HG03159 (cell line): ENCODE results near the gene AMDHD1.

ENCODE experiments used
- ATAC-seq: cut with Tn5 transposase; IDR thresholded peaks from one replicate; pipeline ENCODE4 v1.9.1; 2021; ENCODE audit warnings: mild to moderate bottlenecking, moderate library complexity; ENCODE audit not compliant: unreplicated experiment

AMDHD1 gene

GRCh38 chr12:95943330-95943842 lies at the start of gene AMDHD1:
AMDHD1 (plus strand) TSS chr12:95943331; CDS start chr12:95943399, 68 bp downstream.
- peak; percentile 59 for ATAC-seq

DNA sequence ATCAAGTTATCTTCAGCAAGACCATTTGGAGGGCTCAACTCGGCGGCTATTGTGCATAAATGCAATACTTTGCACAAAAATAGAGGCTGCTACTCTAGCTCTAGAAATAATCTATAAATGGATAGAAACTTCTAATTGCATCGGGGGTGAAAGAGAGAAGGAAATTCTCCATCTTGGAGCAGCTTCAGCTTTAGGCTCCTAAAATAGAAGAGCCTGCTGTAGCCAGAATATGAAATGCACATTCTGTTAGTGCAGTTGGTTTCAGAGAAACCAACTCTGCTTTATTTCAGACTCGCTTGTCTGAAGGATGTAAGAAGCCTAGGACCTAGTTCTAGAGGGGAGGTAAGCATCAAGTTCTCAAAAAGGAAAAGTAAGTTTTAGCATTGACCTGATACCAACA lies 46.3 kb upstream of the AMDHD1 start:
- no peak for ATAC-seq

GRCh38 chr12:95898081-95898480 lies 45.0 kb upstream of the AMDHD1 start:
- ATAC-seq = no peak

GRCh38 chr12:95908573-95908972 lies 34.6 kb upstream of the AMDHD1 start:
- ATAC-seq = no peak

DNA sequence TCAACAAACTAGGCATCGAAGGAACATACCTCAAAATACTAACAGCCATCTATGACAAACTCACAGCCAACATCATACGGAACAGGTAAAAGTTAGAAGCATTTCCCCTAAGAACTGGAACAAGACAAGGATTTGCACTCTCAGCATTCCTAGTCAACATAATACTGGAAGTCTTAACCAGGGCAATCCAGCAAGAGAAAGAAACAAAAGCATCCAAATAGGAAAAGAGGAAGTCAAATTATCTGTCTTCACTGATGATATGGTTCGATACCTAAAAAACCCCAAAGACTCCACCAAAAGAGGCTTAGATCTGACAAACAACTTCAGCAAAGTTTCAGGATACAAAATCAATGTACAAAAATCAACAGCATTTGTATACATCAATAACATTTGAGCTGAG lies 33.3 kb upstream of the AMDHD1 start:
- ATAC-seq = no peak

GRCh38 chr12:95918194-95918993 lies 24.7 kb upstream of the AMDHD1 start:
- ATAC-seq = peak; percentile 93

DNA sequence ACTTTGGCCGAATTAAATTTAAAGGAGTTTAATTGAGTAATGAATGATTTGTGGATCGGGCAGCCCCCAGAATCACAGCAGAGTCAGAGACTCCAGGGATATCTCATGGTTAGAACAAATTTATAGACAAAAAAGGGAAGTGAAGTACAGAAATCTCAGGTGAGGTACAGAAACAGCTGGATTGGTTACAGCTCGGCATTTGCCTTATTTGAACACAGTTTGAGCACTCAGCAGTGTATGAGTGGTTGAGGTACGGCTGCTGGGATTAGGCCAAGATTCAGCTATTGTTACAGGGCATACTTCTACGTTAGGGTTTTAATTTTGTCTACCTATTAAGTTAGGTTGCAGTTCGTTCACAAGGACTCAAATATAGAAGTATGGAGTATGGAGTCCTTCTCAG lies 24.0 kb upstream of the AMDHD1 start:
- ATAC-seq = no peak

GRCh38 chr12:95922231-95922630 lies 20.9 kb upstream of the AMDHD1 start:
- no peak for ATAC-seq

DNA sequence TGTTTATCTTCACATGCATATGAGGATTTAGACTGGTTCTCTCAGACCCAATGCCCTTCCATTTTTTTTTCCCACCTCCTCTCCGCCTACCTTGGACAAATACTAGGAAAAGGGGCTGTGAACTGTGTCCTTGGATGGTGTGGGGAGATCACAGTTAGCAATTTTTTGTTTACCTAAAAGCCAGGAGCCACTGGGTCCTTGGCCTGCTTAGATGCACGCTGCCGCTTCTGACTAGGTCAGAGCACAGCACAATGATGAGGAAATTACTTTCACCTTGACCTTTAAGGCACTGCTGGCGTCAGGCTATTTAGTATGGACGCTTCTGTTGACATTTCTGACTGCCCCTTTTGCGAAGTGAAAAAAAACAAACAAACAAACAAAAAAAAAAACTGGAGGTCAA lies 2.6 kb upstream of the AMDHD1 start:
- ATAC-seq = no peak

DNA sequence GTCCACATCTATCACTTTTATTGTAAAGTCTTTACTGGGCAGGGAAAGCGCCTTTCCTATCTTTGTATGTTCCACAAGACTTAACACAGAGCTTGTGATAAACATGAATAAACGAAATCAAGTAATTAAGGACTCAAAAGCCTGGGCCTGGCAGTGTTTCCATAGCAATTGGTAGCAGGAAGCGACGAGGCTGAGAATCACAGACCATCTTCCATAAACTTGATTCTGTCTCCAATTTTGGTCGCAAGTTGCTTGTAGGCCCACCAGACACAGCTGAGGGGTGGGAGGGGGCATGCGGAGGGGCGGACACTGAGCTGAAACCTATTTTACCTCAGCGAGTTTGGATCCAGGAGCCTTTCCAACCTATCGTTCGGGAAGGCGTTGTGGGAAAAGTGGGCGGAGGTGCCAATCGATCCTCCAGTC lies 1.0 kb upstream of the AMDHD1 start:
- ATAC-seq = no peak

DNA sequence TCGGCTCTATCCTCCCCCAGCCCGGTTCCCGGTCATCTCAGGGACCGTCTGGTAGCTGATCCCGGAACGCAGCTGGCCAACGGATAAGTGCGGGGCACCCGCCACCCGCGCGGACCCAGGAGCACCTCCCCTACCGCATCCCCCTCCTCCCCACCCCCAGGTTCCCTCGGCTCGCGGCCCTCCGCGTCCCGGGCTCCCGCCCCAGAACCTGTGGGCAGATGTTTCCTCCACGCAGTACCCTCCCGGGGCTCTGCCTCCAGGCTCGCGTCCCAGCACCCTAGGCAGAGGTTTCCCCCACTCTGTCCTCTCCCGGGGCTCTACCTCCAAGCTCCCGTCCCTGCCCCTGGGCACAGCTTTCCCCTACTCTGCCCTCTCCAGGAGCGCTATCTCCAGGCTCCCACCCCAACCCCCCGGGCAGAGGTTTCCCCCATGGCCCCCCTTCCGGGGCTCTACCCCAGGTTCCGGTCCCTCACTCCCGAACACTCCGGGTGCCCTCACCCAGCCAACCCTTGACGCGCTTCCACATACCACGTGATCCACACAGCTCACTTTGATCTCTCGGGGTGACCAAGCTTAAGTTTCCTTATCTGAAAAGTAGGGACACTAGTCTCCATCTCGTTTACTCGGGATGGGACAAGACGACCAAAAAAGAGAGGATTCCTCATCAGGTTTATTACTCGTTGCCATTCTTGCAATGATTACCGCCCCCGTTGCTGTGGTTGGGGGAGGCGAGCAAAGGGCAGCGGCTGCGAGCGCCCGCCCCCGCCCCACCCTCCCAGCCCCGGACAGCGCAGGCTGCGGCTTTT lies 404 bp upstream of the AMDHD1 start, which contains the start of gene CCDC38:
Gene CCDC38 (minus strand): TSS at position 91 of the 806 bp plus-strand sequence. CDS start 6,105 bp downstream, outside the sequence.
- peak; percentile 98 for ATAC-seq

GRCh38 chr12:95944108-95944704 lies 1.1 kb downstream of the AMDHD1 start:
- no peak for ATAC-seq

- no peak for ATAC-seq
Observed at GRCh38 chr12:95949477-95950206, 6.5 kb downstream of the AMDHD1 start.

DNA sequence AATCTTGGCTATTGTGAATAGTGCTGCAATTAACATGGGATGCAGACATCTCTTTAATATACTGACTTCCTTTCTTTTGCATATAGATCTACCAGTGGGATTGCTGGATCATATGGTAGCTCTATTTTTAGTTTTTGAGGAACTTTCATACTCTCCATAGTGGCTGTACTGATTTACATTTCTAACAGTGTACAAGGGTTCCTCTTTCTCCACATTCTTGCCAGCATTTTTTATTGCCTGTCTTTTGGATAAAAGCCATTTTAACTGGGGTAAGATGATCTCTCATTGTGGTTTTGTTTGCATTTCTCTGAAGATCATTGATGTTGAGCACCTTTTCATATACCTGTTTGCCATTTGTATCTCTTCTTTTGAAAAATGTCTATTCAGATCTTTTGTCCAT lies 8.4 kb downstream of the AMDHD1 start:
- ATAC-seq = no peak

- no peak for ATAC-seq
Observed at GRCh38 chr12:95953000-95953399, 9.9 kb downstream of the AMDHD1 start.

- no peak for ATAC-seq
Observed at GRCh38 chr12:95955549-95956159, 12.5 kb downstream of the AMDHD1 start.

GRCh38 chr12:95956557-95957145 lies 13.5 kb downstream of the AMDHD1 start:
- no peak for ATAC-seq

- ATAC-seq = no peak
Observed at GRCh38 chr12:95959107-95959506, 16.0 kb downstream of the AMDHD1 start.

DNA sequence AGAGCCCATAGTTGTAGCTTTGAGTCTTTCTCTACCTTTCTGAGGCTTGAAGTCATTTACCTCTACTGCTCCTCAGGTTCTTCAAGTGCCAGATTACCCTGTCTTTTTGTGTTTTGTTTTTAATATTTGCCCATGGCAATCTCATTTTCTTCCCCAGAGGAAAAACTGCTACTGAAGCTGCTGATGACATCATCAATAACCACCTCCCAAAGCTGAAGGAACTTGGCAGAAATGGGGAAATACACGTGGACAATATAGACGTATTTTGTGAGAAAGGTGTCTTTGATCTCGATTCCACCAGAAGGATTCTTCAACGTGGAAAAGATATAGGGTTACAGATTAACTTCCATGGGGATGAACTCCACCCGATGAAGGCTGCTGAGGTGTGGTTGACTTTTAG lies 17.1 kb downstream of the AMDHD1 start:
- ATAC-seq = no peak

- no peak for ATAC-seq
Observed at GRCh38 chr12:95962222-95962621, 19.1 kb downstream of the AMDHD1 start.
